H1 (cell line): ENCODE results near the gene HMSD.

Source experiments
- BCL11A ChIP-seq, 2 experiments: IDR thresholded peaks; one replicate each; pipeline ENCODE4 v1.6.1; 2011; ENCODE audit warnings: low read depth in 2 of 2, low read length in 2 of 2, mild to moderate bottlenecking in 2 of 2
- BRCA1 ChIP-seq: IDR thresholded peaks from 2 replicates; pipeline ENCODE4 v1.6.1; 2012; ENCODE audit warnings: low read depth, low read length, improper control_type of control experiment
- CHD2 ChIP-seq: IDR thresholded peaks from 2 replicates; pipeline ENCODE4 v1.6.1; 2012; ENCODE audit warnings: low read length, improper control_type of control experiment
- CTCF ChIP-seq, 3 experiments: IDR thresholded peaks; 1 replicate in 2 of 3; 2 replicates in 1 of 3; pipeline versions ENCODE4 v1.5.1 to v1.6.1; 2011; ENCODE audit warnings: low read length in 3 of 3, mild to moderate bottlenecking in 3 of 3, inconsistent platforms in 2 of 3, low read depth in 1 of 3, moderate library complexity in 1 of 3; ENCODE audit not compliant: insufficient read depth in 1 of 3; ENCODE audit errors: control extremely low read depth in 1 of 3
- EZH2 ChIP-seq: fragments of 200-600 bp; sonication (generic); IDR thresholded peaks from 2 replicates; pipeline ENCODE4 v1.7.1; 2012; ENCODE audit warnings: low read depth, mild to moderate bottlenecking, moderate library complexity, low read length, inconsistent platforms; ENCODE audit not compliant: severe bottlenecking
- JUND ChIP-seq: IDR thresholded peaks from 2 replicates; pipeline ENCODE4 v1.6.1; 2011; ENCODE audit warnings: mild to moderate bottlenecking, improper control_type of control experiment, low read length
- KDM1A ChIP-seq: fragments of 200-600, 300-600 bp; sonication (generic); IDR thresholded peaks from 2 replicates; pipeline ENCODE4 v1.7.1; 2016; ENCODE audit warnings: mild to moderate bottlenecking, low read length, borderline replicate concordance
- POLR2A ChIP-seq, 2 experiments: IDR thresholded peaks; 1 replicate in 1 of 2; 2 replicates in 1 of 2; pipeline ENCODE4 v1.6.1; 2011; ENCODE audit warnings: low read depth in 2 of 2, low read length in 2 of 2, mild to moderate bottlenecking in 2 of 2; ENCODE audit errors: control extremely low read depth in 1 of 2
- POLR2AphosphoS5 ChIP-seq: IDR thresholded peaks from 2 replicates; pipeline ENCODE4 v1.6.1; 2011; ENCODE audit warnings: low read depth, low read length
- SP1 ChIP-seq: IDR thresholded peaks from 2 replicates; pipeline ENCODE4 v1.6.1; 2011; ENCODE audit warnings: low read depth, low read length

- TF ChIP-seq CHD2 (no peak), SP1 (no peak), EZH2 (no peak), JUND (no peak), CTCF (IDR thresholded peaks at IDR 0.05; ENCODE audit: control extremely low read depth in 1 of 3, insufficient read depth in 1 of 3, low read depth in 1 of 3, low read length in 3 of 3) (no peak), POLR2AphosphoS5 (no peak), POLR2A (IDR thresholded peaks at IDR 0.05; ENCODE audit: control extremely low read depth in 1 of 2, low read depth in 2 of 2, low read length in 2 of 2) (no peak), BRCA1 (no peak), KDM1A (no peak), BCL11A (IDR thresholded peaks at IDR 0.05; ENCODE audit: low read depth in 2 of 2, low read length in 2 of 2) (no peak)
These were observed 7.7 kb downstream of the HMSD start for GRCh38 chr18:63956755-63957154.
